Measurements from ENCODE around the gene TMEM132D. TPM values are rescaled to one million over a fixed set of nuclear protein-coding genes. Genes with fewer than 3 reads are reported as not detected.

TMEM132D gene
- total and polyA plus RNA-seq, 4 donors, result 0.06 to 0.20 (median 0.13) TPM

GRCh38 chr12:129503802-129504201 lies 400.0 kb downstream of the TMEM132D start:
- Histone ChIP-seq H3K27ac (ENCODE audit: low read depth in 1 of 2, low read length in 1 of 2) (no peak overlapping the region), H3K4me3 (no peak overlapping the region), H3K36me3 (ENCODE audit: control insufficient read depth in 4 of 4, insufficient read depth in 4 of 4, low read length in 4 of 4) (no peaks in the 10 kb centered on the region), H3K4me1 (ENCODE audit: control insufficient read depth in 5 of 5, insufficient read depth in 5 of 5, low read length in 5 of 5) (no peaks in the 10 kb centered on the region), H3K9ac (ENCODE audit: insufficient read depth in 1 of 2, low read length in 2 of 2) (no peak overlapping the region), H3K27me3 (ENCODE audit: control insufficient read depth in 3 of 3, insufficient read depth in 3 of 3, low read length in 2 of 3) (no peaks in the 10 kb centered on the region), H3K9me3 (ENCODE audit: control insufficient read depth in 4 of 4, insufficient read depth in 3 of 4, low read length in 3 of 4) (peaks cover 0 to 4% (median under 1%) of the 10 kb centered on the region in 4 donors)
- DNase-seq (no peak), ATAC-seq (ENCODE audit: insufficient read depth, low FRiP score) (no peak)
- TF ChIP-seq CTCF (IDR thresholded peaks at IDR 0.05; ENCODE audit: control extremely low read depth, extremely low read depth), result no peak
- 96 to 100% methylated on average over 1 of the region's 1 CpG for WGBS, 2 donors

GRCh38 chr12:129496226-129496625 lies 407.6 kb downstream of the TMEM132D start:
- no peak overlapping the region for H3K9ac ChIP-seq (ENCODE audit: insufficient read depth in 1 of 2, low read length in 2 of 2)

DNA sequence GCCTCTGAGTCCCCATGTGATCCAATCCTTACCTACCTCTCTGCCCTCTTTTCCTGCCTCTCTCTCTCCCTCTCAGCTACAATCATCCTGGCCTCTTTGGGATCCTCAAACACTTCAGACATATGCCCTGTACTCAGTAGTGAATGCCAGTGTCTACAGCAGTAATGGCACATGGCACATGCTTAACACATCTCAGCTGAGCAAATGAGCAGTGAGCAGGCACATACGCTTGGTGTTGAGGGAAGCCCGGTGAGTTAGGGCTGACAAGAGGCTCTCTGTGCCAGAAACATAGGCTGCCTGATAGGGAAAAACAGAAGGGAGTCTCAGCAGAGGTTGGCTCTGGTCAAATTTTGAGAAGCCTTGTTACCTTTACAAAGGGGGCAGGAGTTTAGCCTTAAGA lies 409.1 kb downstream of the TMEM132D start:
- Histone ChIP-seq H3K36me3 (ENCODE audit: control insufficient read depth in 4 of 4, insufficient read depth in 4 of 4, low read length in 4 of 4) (no peaks in the 10 kb centered on the region), H3K27ac (ENCODE audit: low read depth in 1 of 2, low read length in 1 of 2) (no peak overlapping the region), H3K4me3 (no peak overlapping the region), H3K9me3 (ENCODE audit: control insufficient read depth in 4 of 4, insufficient read depth in 3 of 4, low read length in 3 of 4) (no peaks in the 10 kb centered on the region), H3K9ac (ENCODE audit: insufficient read depth in 1 of 2, low read length in 2 of 2) (no peak overlapping the region), H3K4me1 (ENCODE audit: control insufficient read depth in 5 of 5, insufficient read depth in 5 of 5, low read length in 5 of 5) (no peaks in the 10 kb centered on the region), H3K27me3 (ENCODE audit: control insufficient read depth in 3 of 3, insufficient read depth in 3 of 3, low read length in 2 of 3) (no peaks in the 10 kb centered on the region)
- TF ChIP-seq CTCF (IDR thresholded peaks at IDR 0.05; ENCODE audit: control extremely low read depth, extremely low read depth), result no peak
- 71 to 89% methylated on average over 2 of the region's 2 CpGs for WGBS, 2 donors
- no peak for ATAC-seq (ENCODE audit: insufficient read depth, low FRiP score)
- DNase-seq, result no peak

More at GRCh38 chr12:129496226-129496625, 407.6 kb downstream of the TMEM132D start:
- no peaks in the 10 kb centered on the region for H3K36me3 ChIP-seq (ENCODE audit: control insufficient read depth in 4 of 4, insufficient read depth in 4 of 4, low read length in 4 of 4)
- no peak overlapping the region for H3K4me3 ChIP-seq
- no peak overlapping the region for H3K27ac ChIP-seq (ENCODE audit: low read depth in 1 of 2, low read length in 1 of 2)
- WGBS, 2 donors, result 67 to 72% methylated on average over 6 of the region's 6 CpGs
- H3K27me3 ChIP-seq (ENCODE audit: control insufficient read depth in 3 of 3, insufficient read depth in 3 of 3, low read length in 2 of 3), result no peaks in the 10 kb centered on the region
- TF ChIP-seq CTCF (IDR thresholded peaks at IDR 0.05; ENCODE audit: control extremely low read depth, extremely low read depth), result no peak
- ATAC-seq (ENCODE audit: insufficient read depth, low FRiP score) (no peak), DNase-seq (no peak)
- H3K4me1 ChIP-seq (ENCODE audit: control insufficient read depth in 5 of 5, insufficient read depth in 5 of 5, low read length in 5 of 5), result no peaks in the 10 kb centered on the region
- H3K9me3 ChIP-seq (ENCODE audit: control insufficient read depth in 4 of 4, insufficient read depth in 3 of 4, low read length in 3 of 4), result no peaks in the 10 kb centered on the region

GRCh38 chr12:129494260-129494659 lies 409.6 kb downstream of the TMEM132D start:
- 65 to 74% methylated on average over 2 of the region's 2 CpGs for WGBS, 2 donors
- no peaks in the 10 kb centered on the region for H3K9me3 ChIP-seq (ENCODE audit: control insufficient read depth in 4 of 4, insufficient read depth in 3 of 4, low read length in 3 of 4)
- no peak overlapping the region for H3K9ac ChIP-seq (ENCODE audit: insufficient read depth in 1 of 2, low read length in 2 of 2)
- no peaks in the 10 kb centered on the region for H3K36me3 ChIP-seq (ENCODE audit: control insufficient read depth in 4 of 4, insufficient read depth in 4 of 4, low read length in 4 of 4)
- no peak for TF ChIP-seq CTCF (IDR thresholded peaks at IDR 0.05; ENCODE audit: control extremely low read depth, extremely low read depth)
- H3K27me3 ChIP-seq (ENCODE audit: control insufficient read depth in 3 of 3, insufficient read depth in 3 of 3, low read length in 2 of 3), result no peaks in the 10 kb centered on the region
- no peak overlapping the region for H3K4me3 ChIP-seq
- ATAC-seq (ENCODE audit: insufficient read depth, low FRiP score) (no peak), DNase-seq (no peak)
- no peaks in the 10 kb centered on the region for H3K4me1 ChIP-seq (ENCODE audit: control insufficient read depth in 5 of 5, insufficient read depth in 5 of 5, low read length in 5 of 5)
- H3K27ac ChIP-seq (ENCODE audit: low read depth in 1 of 2, low read length in 1 of 2), result no peak overlapping the region
